Right forelimb (tissue), 1 donor: Measurements from ENCODE around the gene KCNMA1.
A peak's percentile ranks its signal among the peaks of the same experiment; 100 is the strongest.

Source experiments
- DNase-seq: peaks from one replicate; pipeline ENCODE4 v3.0.0-alpha.2; 2018

Gene KCNMA1

DNA sequence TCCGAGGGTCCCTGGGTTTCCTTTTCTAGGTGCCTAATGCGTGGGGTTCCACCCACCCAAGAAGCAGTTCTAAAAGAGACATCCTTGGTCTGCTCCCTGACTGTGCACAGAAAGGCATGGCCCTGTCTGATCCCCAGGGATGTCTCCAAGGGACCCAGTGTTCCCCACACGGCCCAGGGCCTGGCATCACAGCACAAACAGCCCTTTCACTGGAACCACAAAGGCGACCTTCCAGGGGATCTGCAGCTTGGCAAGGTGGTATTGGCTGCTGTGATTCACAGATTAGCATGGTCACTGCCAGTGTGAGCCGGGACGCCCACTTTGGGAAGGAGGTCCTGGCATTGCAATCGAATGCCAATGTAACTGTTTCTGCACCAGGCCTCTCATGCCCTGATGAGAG is 6.4 kb downstream of the KCNMA1 start:
- DNase-seq: peak; percentile 20

DNA sequence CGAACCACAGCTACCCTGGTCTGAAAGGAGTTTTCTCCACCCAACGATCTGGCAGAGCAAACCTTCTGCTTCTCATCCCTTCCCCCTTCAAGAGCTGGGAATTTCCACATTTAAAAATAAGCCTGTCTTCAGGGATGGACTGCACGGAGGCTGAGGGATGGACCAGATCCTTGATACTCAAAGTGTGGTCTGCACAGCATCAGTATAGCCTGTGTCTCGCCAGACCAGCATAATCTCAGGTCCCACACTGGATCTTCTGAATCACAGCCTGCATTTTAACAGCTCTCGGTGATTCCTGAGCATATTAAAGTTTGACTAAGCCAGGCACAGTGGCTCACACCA is 7.1 kb downstream of the KCNMA1 start:
- DNase-seq: peak; percentile 34

DNA sequence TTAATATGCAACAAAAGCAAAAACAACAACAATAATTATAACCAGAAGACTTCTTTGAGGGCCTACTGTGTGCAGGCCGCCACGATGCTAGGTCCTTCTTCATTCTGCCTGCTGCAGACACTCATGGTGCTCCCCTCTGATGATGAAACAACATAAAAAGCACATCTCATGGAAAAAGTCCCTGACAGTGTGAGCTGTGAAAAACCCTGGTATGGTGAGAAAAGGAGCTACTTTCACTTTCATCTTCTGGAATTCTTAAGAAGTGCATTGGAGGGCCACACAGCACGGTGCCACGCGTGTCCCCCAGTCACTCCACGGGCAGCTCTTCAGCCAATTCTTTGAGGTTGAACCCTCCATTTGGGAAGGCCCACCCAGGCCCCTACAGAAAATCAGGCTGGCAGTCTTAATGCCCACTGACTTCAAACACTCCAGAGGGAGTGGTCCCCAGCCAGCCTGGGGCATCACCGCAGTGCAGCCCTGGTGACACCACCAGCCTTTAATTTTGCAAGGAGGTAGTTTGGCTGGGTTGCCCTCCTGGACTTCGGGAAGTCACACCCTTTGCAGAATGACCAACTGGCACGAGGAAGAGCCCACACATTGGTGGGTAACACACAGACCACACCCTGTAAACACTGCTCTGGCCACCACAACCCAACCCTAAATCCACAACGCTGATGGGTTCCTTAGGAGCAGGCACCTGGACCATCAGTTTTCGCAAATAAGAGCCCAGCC is 7.7 kb downstream of the KCNMA1 start:
- peak; percentile 41 for DNase-seq

DNA sequence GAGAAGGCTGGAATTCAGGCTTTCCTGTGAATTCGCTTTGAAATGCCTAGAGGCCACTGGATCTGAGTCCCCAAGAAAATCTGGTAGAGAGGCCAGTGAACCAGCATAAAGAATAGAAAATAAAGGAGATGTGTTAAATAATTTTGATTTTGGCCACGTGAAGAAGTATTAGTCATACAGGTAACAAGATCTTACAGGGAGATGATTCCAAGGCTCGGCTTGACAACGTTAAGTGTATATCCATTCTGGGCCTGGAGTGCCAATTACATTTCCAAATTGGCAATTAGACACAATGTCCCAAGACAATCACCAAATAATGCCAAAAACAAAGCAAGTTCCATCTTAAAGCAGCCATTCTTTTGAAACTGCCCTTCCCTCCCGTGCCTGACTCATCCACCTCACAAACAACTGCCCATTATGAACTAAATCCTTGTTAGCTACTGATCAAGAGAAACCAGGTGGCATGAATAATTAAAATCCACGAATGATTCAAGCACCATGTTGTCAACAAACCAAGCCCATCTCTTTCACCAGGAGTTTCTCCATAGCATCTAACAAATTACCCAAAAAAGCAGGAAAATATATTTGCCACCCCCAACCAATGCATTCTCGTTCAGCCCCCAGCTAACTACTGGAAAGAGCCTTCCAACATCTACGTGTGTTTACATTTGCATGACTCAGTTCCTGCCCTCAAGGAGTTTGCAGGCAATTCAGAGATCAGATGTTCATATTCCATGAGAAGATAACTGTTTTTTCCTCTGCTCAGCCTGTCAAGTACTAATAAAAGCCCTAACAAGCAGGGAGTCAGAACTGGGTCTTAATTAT is 8.5 kb downstream of the KCNMA1 start:
- DNase-seq: no peak

- DNase-seq: peak; percentile 24
These were observed 11.2 kb downstream of the KCNMA1 start for GRCh38 chr10:77626266-77626935.

DNA sequence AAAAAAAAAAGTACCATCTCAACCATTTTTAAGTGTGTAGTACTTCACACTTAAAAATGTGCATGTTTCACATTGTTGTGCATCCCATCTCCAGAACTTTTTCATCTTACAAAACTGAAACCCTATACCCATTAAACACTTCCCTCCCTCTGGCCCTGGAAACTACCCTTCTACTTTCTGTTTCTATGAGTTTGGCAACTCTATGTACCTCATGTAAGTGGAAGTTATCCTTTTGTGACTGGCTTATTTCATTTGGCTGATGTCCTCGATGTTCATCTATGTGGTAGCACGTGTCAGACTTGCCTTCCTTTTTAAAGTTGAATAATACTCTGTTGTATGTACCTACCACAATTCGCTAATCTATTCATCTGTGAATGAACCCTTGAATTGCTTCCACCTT is 12.2 kb downstream of the KCNMA1 start:
- no peak for DNase-seq

DNA sequence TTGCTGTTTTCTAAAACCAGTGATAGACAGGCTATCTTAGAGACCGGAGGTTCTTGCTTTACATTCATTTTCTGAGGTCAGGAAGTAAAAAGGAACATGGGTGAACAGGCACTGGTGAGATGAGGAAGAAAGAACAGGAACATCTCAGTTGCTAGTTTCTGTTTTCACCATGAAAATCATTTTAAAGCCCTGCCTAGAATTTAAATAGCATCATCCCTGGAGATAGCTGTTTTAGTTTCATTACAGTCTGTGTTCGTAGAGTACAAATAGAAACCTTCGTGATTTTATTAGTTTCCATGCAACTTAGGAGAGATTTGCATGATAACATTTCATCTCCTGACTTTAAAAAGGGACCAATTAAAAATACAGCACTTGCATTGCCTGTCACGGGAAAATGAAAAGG is 14.7 kb downstream of the KCNMA1 start:
- no peak for DNase-seq

GRCh38 chr10:77620731-77621130 is 16.9 kb downstream of the KCNMA1 start:
- no peak for DNase-seq

GRCh38 chr10:77619964-77620703 is 17.5 kb downstream of the KCNMA1 start:
- no peak for DNase-seq

- DNase-seq: no peak
These were observed 19.5 kb downstream of the KCNMA1 start for GRCh38 chr10:77618117-77618516.

GRCh38 chr10:77616766-77617165 is 20.8 kb downstream of the KCNMA1 start:
- no peak for DNase-seq

GRCh38 chr10:77614778-77615625 is 22.6 kb downstream of the KCNMA1 start:
- no peak for DNase-seq

- DNase-seq: no peak
These were observed 24.0 kb downstream of the KCNMA1 start for GRCh38 chr10:77613476-77614130.

- no peak for DNase-seq
These were observed 25.9 kb downstream of the KCNMA1 start for GRCh38 chr10:77611670-77612069.

DNA sequence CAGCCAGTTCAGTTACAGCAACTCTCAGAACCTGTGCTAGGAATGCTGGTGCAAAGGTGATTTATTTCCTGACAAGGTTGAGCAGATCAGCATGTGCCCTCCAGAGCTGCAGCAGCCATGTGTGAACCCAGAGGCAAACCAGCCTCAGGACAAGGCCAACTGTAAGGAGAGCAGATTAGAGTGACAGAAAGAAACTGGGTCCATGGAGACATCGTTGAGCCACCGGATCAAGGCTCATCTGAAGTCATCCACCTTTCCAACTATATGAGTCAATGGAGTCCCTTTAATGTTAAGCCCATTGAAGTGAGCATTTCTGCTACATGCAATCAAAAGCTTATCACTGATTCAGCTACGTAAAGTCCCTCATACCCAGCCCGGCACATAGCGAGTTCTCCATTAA is 26.4 kb downstream of the KCNMA1 start:
- no peak for DNase-seq

- no peak for DNase-seq
These were observed 27.8 kb downstream of the KCNMA1 start for GRCh38 chr10:77609781-77610272.

- DNase-seq: no peak
These were observed 29.3 kb downstream of the KCNMA1 start for GRCh38 chr10:77608281-77608680.

GRCh38 chr10:77606751-77607150 is 30.9 kb downstream of the KCNMA1 start:
- no peak for DNase-seq

- no peak for DNase-seq
These were observed 32.1 kb downstream of the KCNMA1 start for GRCh38 chr10:77605466-77605865.

DNA sequence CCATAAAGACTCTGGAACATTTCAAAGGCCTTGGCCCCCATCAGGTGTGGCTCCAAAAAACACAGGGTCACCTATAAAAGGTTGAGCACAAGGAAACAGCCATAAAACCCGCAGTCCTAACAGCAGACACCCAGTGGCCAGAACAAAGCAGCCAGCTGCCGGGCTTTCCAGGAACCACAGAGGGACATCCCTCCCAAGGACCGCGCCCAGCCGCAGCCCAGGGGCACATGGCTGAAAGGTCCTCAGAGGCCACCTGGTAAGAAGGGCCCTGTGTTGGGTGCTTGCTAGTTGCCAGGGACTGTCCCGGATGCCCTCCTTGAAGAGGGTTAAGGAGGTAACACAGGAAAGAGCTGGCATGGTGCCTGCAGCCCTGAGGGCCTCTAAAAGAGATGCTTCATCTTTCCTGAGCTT is 32.7 kb downstream of the KCNMA1 start:
- DNase-seq: no peak

- no peak for DNase-seq
These were observed 33.5 kb downstream of the KCNMA1 start for GRCh38 chr10:77604063-77604462.
